Cardiac muscle cell (in vitro differentiated cells and primary cell): ENCODE results near the gene AMH. TPM values are rescaled to one million over a fixed set of nuclear protein-coding genes. Genes with fewer than 3 reads are reported as not detected.

ENCODE experiments used
- DNase-seq, 2 donors: peaks; one replicate each; pipeline versions ENCODE4 v3.0.0 to v3.0.0-alpha.2; 2010 to 2017; ENCODE audit warnings: low read depth in 1 of 2, low spot score in 1 of 2
- H3K27ac ChIP-seq: fragments of 200-600 bp; sonication (generic); 2 replicates; pipeline ENCODE4 v1.5.1; 2016
- H3K27me3 ChIP-seq: fragments of 200-600 bp; sonication (generic); 2 replicates; pipeline ENCODE4 v1.6.0; 2016; ENCODE audit warnings: control low read depth
- H3K36me3 ChIP-seq: fragments of 200-600 bp; sonication (generic); 2 replicates; pipeline ENCODE4 v1.5.1; 2016; ENCODE audit warnings: control low read depth
- H3K4me1 ChIP-seq: fragments of 200-600 bp; sonication (generic); 2 replicates; pipeline ENCODE4 v1.8.1; 2017; ENCODE audit warnings: low read depth, mild to moderate bottlenecking, mixed run types
- H3K4me3 ChIP-seq: fragments of 200-600 bp; sonication (generic); 2 replicates; pipeline ENCODE4 v1.5.1; 2016; ENCODE audit warnings: mild to moderate bottlenecking
- H3K9me3 ChIP-seq: fragments of 200-600 bp; sonication (generic); 2 replicates; pipeline ENCODE4 v1.5.1; 2017; ENCODE audit warnings: low read depth, mild to moderate bottlenecking, control low read depth
- polyA plus RNA-seq: library from polyadenylated mRNA; unstranded; fragments of >200 nt; fragmentation: Nextera tagmentation; extraction: Ambion mirVana; gene quantifications from 2 replicates; pipeline ENCODE4 v1.2.1, GENCODE V29; 2016
- total RNA-seq: library from RNA; depleted of rRNA; stranded (reverse); fragments of >200 nt; gene quantifications from 2 replicates; pipeline ENCODE4 v1.2.3, GENCODE V29; 2016
- TF ChIP-seq, protein P1 (sequence below): IDR thresholded peaks from 2 replicates; pipeline ENCODE4 v1.5.1; 2012; ENCODE audit warnings: low read depth, mild to moderate bottlenecking, low read length

AMH gene
- total and polyA plus RNA-seq, 2 experiments from 2014 or later: 24.1 to 71.4 TPM

DNA sequence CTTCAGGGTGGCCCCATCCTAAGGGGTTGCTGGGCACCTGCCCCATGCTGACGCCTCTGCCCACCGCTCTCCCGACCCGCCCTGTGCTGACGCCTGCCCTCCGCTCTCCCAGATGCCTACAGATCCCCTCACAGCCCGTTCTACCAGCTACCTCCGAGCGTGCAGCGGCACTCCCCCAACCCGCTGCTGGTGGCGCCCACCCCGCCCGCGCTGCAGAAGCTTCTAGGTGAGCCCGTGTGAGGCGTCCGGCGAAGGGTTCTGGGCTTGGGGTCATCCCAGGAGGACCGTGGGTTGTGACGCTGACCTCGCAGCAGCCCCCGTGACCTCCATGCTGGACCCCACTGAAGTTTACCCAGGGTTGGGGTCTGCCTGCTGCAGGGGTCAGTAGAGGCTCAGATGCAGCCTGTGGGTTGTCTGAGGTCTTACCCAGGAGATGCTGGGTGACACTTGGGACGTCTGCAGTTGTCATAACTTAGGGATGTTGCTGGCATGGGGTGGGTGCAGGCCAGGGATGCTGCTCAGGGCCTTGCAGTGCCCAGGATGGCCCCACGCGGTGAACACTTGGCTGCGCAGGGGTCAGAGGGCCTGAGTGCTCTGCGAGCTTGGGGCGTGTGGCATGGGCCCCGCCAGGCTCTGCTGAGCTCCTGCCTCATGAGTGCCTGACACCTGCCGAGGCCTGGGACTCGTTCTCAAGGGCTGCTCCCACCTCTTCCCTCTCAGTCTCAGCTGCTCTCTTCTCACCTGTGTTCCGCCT, 38.0 kb upstream of the AMH start:
- no peak overlapping the region for H3K4me3 ChIP-seq
- H3K36me3 ChIP-seq: peaks cover 21% of the 10 kb centered on the region
- DNase-seq: no peak
- no peaks in the 10 kb centered on the region for H3K27me3 ChIP-seq
- TF ChIP-seq, protein P1, sequence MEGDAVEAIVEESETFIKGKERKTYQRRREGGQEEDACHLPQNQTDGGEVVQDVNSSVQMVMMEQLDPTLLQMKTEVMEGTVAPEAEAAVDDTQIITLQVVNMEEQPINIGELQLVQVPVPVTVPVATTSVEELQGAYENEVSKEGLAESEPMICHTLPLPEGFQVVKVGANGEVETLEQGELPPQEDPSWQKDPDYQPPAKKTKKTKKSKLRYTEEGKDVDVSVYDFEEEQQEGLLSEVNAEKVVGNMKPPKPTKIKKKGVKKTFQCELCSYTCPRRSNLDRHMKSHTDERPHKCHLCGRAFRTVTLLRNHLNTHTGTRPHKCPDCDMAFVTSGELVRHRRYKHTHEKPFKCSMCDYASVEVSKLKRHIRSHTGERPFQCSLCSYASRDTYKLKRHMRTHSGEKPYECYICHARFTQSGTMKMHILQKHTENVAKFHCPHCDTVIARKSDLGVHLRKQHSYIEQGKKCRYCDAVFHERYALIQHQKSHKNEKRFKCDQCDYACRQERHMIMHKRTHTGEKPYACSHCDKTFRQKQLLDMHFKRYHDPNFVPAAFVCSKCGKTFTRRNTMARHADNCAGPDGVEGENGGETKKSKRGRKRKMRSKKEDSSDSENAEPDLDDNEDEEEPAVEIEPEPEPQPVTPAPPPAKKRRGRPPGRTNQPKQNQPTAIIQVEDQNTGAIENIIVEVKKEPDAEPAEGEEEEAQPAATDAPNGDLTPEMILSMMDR: no peak
- no peak overlapping the region for H3K27ac ChIP-seq
- no peaks in the 10 kb centered on the region for H3K9me3 ChIP-seq
- H3K4me1 ChIP-seq: no peaks in the 10 kb centered on the region

DNA sequence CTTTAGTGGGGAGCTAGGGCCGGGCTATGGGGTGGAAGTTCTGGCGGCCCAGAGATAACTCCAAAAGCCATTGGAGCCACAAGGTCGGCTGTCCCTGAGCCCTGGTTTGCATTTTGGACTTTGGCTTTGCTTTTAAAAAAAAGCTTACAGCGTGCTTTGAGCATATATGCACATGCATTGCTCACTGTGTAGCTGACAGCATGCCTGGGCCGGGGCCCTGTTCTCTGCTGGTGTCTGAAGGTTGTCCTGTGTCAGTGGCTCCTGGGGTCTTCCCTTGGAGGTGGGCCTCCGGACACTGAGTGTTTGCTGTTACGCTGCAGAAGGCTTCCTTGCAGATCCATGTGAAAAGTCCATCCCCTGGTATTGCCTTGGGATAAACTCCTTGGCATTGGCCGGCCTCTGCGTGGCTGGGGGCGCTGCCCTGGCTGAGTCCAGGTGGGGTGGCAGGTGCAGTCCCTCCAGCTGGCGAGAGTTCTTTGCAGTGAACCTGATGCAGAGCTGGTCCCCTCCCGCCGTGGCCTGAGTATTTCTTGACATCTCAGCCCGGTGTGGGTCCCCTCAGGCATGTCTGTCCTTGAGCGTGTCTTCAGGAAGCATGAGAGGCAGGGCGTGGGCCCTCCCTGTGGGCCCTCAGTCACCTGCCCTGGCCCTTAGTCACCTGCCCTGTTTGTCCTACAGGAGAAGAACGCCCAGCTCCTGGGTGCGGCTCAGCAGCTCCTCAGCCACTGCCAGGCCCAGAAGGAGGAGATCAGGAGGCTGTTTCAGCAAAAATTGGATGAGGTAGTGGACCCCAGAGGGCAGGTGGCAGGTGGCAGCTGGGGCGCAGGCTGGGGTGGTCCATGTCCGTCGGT, 36.0 kb upstream of the AMH start:
- no peaks in the 10 kb centered on the region for H3K27me3 ChIP-seq
- H3K4me1 ChIP-seq: no peaks in the 10 kb centered on the region
- no peaks in the 10 kb centered on the region for H3K9me3 ChIP-seq
- no peak overlapping the region for H3K4me3 ChIP-seq
- TF ChIP-seq, protein P1: no peak
- peaks cover 35% of the 10 kb centered on the region for H3K36me3 ChIP-seq
- DNase-seq: no peak
- H3K27ac ChIP-seq: no peak overlapping the region

DNA sequence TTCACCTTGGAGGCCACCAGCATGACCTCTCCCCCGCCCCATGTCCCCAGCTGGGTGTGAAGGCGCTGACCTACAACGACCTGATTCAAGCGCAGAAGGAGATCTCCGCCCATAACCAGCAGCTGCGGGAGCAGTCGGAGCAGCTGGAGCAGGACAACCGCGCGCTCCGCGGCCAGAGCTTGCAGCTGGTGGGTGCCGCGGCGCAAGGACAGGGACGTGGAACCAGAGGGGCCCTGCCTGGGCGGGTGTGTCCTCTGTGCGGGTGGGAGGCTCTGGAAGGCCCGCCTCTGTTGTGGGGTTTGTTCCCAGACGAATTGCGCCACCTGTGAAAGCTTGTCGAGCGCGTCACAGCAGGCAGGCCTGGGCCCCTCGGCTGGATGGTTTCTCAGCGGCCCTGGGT, 35.3 kb upstream of the AMH start:
- H3K9me3 ChIP-seq: no peaks in the 10 kb centered on the region
- DNase-seq: no peak
- no peaks in the 10 kb centered on the region for H3K27me3 ChIP-seq
- TF ChIP-seq, protein P1: no peak
- no peak overlapping the region for H3K4me3 ChIP-seq
- H3K4me1 ChIP-seq: no peaks in the 10 kb centered on the region
- H3K36me3 ChIP-seq: peaks cover 37% of the 10 kb centered on the region
- H3K27ac ChIP-seq: no peak overlapping the region

DNA sequence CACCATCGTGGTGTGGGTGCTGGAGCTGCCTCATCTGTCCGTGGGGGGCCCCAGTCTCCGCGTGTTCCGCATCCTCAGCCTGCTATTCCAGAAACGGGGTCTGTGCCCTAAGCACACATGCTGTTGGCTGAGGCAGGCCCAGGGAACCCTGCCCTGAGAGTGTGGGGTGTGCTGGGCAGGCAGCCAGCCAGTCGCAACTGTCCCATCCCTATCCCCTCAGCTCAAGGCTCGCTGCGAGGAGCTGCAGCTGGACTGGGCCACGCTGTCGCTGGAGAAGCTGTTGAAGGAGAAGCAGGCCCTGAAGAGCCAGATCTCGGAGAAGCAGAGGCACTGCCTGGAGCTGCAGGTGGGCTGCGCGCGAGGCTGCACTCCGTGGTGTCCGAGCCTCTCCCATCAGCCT, 34.9 kb upstream of the AMH start:
- DNase-seq: no peak
- H3K27ac ChIP-seq: no peak overlapping the region
- H3K4me3 ChIP-seq: no peak overlapping the region
- H3K9me3 ChIP-seq: no peaks in the 10 kb centered on the region
- H3K27me3 ChIP-seq: no peaks in the 10 kb centered on the region
- TF ChIP-seq, protein P1: no peak
- H3K36me3 ChIP-seq: peaks cover 39% of the 10 kb centered on the region
- H3K4me1 ChIP-seq: no peaks in the 10 kb centered on the region

DNA sequence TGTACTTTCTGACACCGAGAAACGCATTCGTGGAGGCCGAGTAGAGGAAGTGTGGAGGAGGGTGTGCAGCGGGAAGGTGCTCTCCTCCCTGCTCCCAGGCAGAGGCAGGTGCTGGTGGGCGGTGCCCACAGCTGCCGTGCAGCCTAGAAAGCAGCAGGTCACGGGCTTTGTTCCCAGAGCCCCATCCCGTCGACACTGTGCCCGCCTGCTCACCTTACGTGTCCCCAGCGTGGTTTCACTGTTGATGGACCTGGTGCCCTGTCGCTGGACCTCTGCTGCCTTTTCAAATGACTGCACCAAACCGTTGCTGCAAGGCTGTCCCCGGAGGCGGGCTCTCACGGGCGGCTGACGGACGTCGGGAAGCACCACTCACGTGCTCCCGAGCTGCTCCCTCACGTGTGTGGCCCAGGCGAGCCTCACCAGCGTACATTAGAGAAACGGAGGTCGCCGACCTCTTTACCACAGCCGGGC, 33.8 kb upstream of the AMH start:
- no peaks in the 10 kb centered on the region for H3K9me3 ChIP-seq
- no peaks in the 10 kb centered on the region for H3K4me1 ChIP-seq
- no peak for DNase-seq
- TF ChIP-seq, protein P1: no peak
- no peaks in the 10 kb centered on the region for H3K27me3 ChIP-seq
- no peak overlapping the region for H3K27ac ChIP-seq
- peaks cover 39% of the 10 kb centered on the region for H3K36me3 ChIP-seq
- no peak overlapping the region for H3K4me3 ChIP-seq
